Measurements from ENCODE around the gene RANBP17.

DNA sequence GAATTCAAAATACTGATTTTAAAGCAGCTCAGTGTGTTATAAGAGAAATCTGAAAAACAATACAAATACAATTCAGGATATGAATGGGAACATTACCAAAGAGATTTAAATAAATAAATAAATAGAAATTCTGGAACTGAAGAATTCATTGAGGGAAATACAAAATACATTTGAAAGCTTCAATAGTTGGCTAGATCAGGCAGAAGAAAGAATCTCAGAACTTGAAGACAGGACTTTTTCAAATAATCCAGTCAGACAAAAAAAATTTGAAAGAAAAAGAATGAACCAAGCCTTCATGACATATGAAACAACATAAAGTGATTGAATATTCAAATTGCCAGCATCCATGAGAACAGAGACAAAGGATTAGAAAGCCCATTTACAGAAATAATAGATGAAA is 387.6 kb downstream of the RANBP17 start:
- TF ChIP-seq CTCF (conservative IDR thresholded peaks at IDR 0.05 in 1 of 2, IDR thresholded peaks at IDR 0.05 in 1 of 2; ENCODE audit: extremely low read depth in 1 of 2, insufficient read depth in 1 of 2, low read depth in 1 of 2, low read length in 2 of 2), result no peak
- no peak for TF ChIP-seq EZH2 (IDR thresholded peaks at IDR 0.05; ENCODE audit: borderline replicate concordance, low read length)

Data from mammary epithelial cell (primary cell).